Measurements from ENCODE around the gene GALNT18.

DNA sequence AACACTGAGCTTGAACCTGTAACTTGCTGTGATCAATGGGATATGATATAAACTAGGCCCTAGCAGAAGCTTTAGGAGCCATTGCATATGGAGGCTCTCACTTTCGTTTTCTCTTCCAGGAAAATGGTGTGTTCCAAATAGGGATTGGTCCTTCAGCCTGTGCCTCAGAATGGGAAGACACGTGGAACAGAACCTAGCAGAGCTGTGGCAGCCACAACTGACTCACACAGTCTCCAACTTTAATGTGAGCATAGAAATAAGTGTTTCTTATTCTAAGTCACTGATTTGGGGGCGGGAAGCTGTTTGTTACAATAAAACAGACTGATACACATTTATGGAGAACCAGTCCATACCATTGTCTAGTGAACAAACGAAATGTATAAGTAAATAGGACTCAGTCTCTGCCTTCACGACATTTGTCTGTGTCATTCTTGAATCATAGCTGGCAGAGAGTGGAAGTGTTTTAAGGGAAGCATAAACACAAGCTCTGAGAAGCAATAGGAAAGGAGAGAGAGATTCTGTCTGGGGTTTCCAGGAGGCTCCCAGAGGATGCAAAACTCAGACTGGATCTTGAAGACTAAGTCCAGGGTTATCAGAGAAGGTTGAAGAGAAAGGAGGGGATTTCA is 97.3 kb downstream of the GALNT18 start:
- TF ChIP-seq EZH2 (IDR thresholded peaks at IDR 0.05; ENCODE audit: borderline replicate concordance, insufficient read depth, low read length, poor library complexity, severe bottlenecking) (no peak), TAF1 (IDR thresholded peaks at IDR 0.05; ENCODE audit: low read depth) (no peak), POLR2AphosphoS5 (IDR thresholded peaks at IDR 0.05) (no peak), EP300 (conservative IDR thresholded peaks at IDR 0.05; ENCODE audit: poor library complexity, severe bottlenecking) (no peak), SMC3 (conservative IDR thresholded peaks at IDR 0.05; ENCODE audit: poor library complexity) (no peak), MXI1 (conservative IDR thresholded peaks at IDR 0.05; ENCODE audit: poor library complexity, severe bottlenecking) (no peak)
- TF ChIP-seq, protein P1, sequence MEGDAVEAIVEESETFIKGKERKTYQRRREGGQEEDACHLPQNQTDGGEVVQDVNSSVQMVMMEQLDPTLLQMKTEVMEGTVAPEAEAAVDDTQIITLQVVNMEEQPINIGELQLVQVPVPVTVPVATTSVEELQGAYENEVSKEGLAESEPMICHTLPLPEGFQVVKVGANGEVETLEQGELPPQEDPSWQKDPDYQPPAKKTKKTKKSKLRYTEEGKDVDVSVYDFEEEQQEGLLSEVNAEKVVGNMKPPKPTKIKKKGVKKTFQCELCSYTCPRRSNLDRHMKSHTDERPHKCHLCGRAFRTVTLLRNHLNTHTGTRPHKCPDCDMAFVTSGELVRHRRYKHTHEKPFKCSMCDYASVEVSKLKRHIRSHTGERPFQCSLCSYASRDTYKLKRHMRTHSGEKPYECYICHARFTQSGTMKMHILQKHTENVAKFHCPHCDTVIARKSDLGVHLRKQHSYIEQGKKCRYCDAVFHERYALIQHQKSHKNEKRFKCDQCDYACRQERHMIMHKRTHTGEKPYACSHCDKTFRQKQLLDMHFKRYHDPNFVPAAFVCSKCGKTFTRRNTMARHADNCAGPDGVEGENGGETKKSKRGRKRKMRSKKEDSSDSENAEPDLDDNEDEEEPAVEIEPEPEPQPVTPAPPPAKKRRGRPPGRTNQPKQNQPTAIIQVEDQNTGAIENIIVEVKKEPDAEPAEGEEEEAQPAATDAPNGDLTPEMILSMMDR (IDR thresholded peaks at IDR 0.05; ENCODE audit: poor library complexity, severe bottlenecking), result no peak
- TF ChIP-seq, protein P2, sequence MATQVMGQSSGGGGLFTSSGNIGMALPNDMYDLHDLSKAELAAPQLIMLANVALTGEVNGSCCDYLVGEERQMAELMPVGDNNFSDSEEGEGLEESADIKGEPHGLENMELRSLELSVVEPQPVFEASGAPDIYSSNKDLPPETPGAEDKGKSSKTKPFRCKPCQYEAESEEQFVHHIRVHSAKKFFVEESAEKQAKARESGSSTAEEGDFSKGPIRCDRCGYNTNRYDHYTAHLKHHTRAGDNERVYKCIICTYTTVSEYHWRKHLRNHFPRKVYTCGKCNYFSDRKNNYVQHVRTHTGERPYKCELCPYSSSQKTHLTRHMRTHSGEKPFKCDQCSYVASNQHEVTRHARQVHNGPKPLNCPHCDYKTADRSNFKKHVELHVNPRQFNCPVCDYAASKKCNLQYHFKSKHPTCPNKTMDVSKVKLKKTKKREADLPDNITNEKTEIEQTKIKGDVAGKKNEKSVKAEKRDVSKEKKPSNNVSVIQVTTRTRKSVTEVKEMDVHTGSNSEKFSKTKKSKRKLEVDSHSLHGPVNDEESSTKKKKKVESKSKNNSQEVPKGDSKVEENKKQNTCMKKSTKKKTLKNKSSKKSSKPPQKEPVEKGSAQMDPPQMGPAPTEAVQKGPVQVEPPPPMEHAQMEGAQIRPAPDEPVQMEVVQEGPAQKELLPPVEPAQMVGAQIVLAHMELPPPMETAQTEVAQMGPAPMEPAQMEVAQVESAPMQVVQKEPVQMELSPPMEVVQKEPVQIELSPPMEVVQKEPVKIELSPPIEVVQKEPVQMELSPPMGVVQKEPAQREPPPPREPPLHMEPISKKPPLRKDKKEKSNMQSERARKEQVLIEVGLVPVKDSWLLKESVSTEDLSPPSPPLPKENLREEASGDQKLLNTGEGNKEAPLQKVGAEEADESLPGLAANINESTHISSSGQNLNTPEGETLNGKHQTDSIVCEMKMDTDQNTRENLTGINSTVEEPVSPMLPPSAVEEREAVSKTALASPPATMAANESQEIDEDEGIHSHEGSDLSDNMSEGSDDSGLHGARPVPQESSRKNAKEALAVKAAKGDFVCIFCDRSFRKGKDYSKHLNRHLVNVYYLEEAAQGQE (IDR thresholded peaks at IDR 0.05; ENCODE audit: borderline replicate concordance), result no peak

All from neural cell (in vitro differentiated cells).